Activated B cell treated with CpG ODN at 0.5 μM for 24 hours (primary cell): ENCODE results near the gene OPA1. TPM values are rescaled to one million over a fixed set of nuclear protein-coding genes. Genes with fewer than 3 reads are reported as not detected.

ENCODE experiments used
- ATAC-seq: fragments of 200-7000 bp; cut with Tn5 transposase; one replicate; pipeline ENCODE4 v1.10.0; 2021; ENCODE audit warnings: low read depth, mild to moderate bottlenecking, moderate library complexity
- CTCF ChIA-PET: fragments of 350-600 bp; sonication (Branson Sonifier 250); formaldehyde crosslinking; loops from one replicate; lab custom pipeline; 2021; ENCODE audit warnings: antibody characterized with exemption; lab: Charles Lee
- POLR2A ChIA-PET: fragments of 350-600 bp; sonication (Branson Sonifier 250); formaldehyde crosslinking; loops from one replicate; lab custom pipeline; 2021; ENCODE audit warnings: antibody characterized with exemption; lab: Charles Lee
- DNase-seq: peaks from one replicate; pipeline ENCODE4 v3.0.0; 2022
- H3K27ac Mint-ChIP-seq: one replicate; pipeline ENCODE4 v1.8.0; 2020; ENCODE audit warnings: mixed read lengths
- H3K27me3 Mint-ChIP-seq: one replicate; pipeline ENCODE4 v1.8.0; 2021; ENCODE audit warnings: mixed read lengths
- H3K36me3 Mint-ChIP-seq: one replicate; pipeline ENCODE4 v1.8.0; 2021; ENCODE audit warnings: low read depth, mixed read lengths
- H3K4me1 Mint-ChIP-seq: one replicate; pipeline ENCODE4 v1.8.0; 2021; ENCODE audit warnings: mixed read lengths
- H3K4me3 Mint-ChIP-seq: one replicate; pipeline ENCODE4 v1.8.0; 2020; ENCODE audit warnings: mild to moderate bottlenecking, mixed read lengths
- H3K9me3 Mint-ChIP-seq: one replicate; pipeline ENCODE4 v1.8.0; 2020; ENCODE audit warnings: mixed read lengths
- CTCF ChIP-seq: fragments of 200-600 bp; IDR thresholded peaks from one replicate; pipeline ENCODE4 v1.8.0; 2022; ENCODE audit warnings: antibody characterized with exemption, mild to moderate bottlenecking
- intact Hi-C: fragments of 100-400 bp; cut with micrococcal nuclease; formaldehyde crosslinking; loops from one replicate; pipeline ENCODE4 v1.15.1; 2024
- total RNA-seq: library from RNA; stranded (reverse); gene quantifications from 2 replicates; pipeline ENCODE4 v1.2.3, GENCODE V29; 2022

Gene OPA1
- total RNA-seq, 1 donor from 2014 or later, result 80.6 TPM

GRCh38 chr3:193731656-193732055, 138.6 kb downstream of the OPA1 start:
- Mint-ChIP-seq H3K4me1 (peaks cover 8% of the 10 kb centered on the region), H3K27me3 (no peaks in the 10 kb centered on the region), H3K9me3 (no peaks in the 10 kb centered on the region), H3K4me3 (no peak overlapping the region), H3K27ac (no peak overlapping the region), H3K36me3 (no peaks in the 10 kb centered on the region)
- DNase-seq, result no peak
- intact Hi-C loops, result no loop called here
- TF ChIP-seq CTCF, result no peak
- ATAC-seq, result no peak
- ChIA-PET POLR2A (no interaction called here), CTCF (no interaction called here)

- Mint-ChIP-seq H3K9me3 (no peaks in the 10 kb centered on the region), H3K27ac (no peak overlapping the region), H3K4me3 (no peak overlapping the region), H3K4me1 (peaks cover 8% of the 10 kb centered on the region), H3K27me3 (no peaks in the 10 kb centered on the region), H3K36me3 (no peaks in the 10 kb centered on the region)
- ChIA-PET POLR2A (no interaction called here), CTCF (no interaction called here)
- TF ChIP-seq CTCF, result no peak
- intact Hi-C loops, result no loop called here
- ATAC-seq (no peak), DNase-seq (no peak)
These were observed 139.4 kb downstream of the OPA1 start for GRCh38 chr3:193732391-193732790.

GRCh38 chr3:193732827-193733226, 139.8 kb downstream of the OPA1 start:
- CTCF ChIA-PET, result no interaction called here
- no peak overlapping the region for H3K27ac Mint-ChIP-seq
- ATAC-seq (no peak), DNase-seq (no peak)
- POLR2A ChIA-PET, result no interaction called here
- intact Hi-C loops, result no loop called here
- H3K36me3 Mint-ChIP-seq, result no peaks in the 10 kb centered on the region
- no peak for TF ChIP-seq CTCF
- H3K27me3 Mint-ChIP-seq, result no peaks in the 10 kb centered on the region
- no peaks in the 10 kb centered on the region for H3K9me3 Mint-ChIP-seq
- H3K4me1 Mint-ChIP-seq, result peaks cover 8% of the 10 kb centered on the region
- no peak overlapping the region for H3K4me3 Mint-ChIP-seq

- no peaks in the 10 kb centered on the region for H3K4me1 Mint-ChIP-seq
These were observed 141.8 kb downstream of the OPA1 start for GRCh38 chr3:193734737-193735366.

GRCh38 chr3:193735850-193736249, 142.8 kb downstream of the OPA1 start:
- Mint-ChIP-seq H3K4me1 (no peaks in the 10 kb centered on the region), H3K27me3 (no peaks in the 10 kb centered on the region), H3K27ac (no peak overlapping the region), H3K4me3 (no peak overlapping the region), H3K36me3 (no peaks in the 10 kb centered on the region), H3K9me3 (no peaks in the 10 kb centered on the region)
- TF ChIP-seq CTCF, result no peak
- ChIA-PET POLR2A (no interaction called here), CTCF (no interaction called here)
- no peak for DNase-seq
- ATAC-seq, result no peak
- intact Hi-C loops, result no loop called here

More at GRCh38 chr3:193734737-193735366, 141.8 kb downstream of the OPA1 start:
- no peak overlapping the region for H3K27ac Mint-ChIP-seq
- intact Hi-C loops, result no loop called here
- no peaks in the 10 kb centered on the region for H3K27me3 Mint-ChIP-seq
- POLR2A ChIA-PET, result no interaction called here
- no peak for ATAC-seq
- DNase-seq, result no peak
- CTCF ChIA-PET, result no interaction called here
- no peaks in the 10 kb centered on the region for H3K9me3 Mint-ChIP-seq
- H3K4me3 Mint-ChIP-seq, result no peak overlapping the region
- no peaks in the 10 kb centered on the region for H3K36me3 Mint-ChIP-seq
- TF ChIP-seq CTCF, result no peak
